ENCODE results near the gene LYZ. TPM values are rescaled to one million over a fixed set of nuclear protein-coding genes. Genes with fewer than 3 reads are reported as not detected.

The LYZ gene
- total RNA-seq, 1 experiment from 2014 or later = not detected

DNA sequence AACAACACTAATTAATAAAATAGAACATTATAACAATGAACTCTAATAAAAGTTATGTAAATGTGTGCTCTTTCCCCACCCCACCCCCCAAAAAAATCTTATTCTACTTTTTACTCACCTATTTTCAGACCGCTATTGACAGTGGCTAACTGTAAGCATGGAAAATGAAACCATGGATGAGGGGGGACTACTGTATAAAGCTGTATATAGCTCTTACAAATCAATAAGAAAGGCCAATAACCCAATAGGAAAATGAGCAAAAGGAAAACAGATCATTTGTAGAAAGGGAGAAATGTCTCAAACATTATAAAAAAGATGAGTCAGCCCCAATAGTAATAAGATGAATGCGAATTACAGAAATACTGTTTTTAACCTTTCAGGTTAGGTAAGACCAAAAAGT lies 38.7 kb downstream of the LYZ start:
- no peak for DNase-seq (ENCODE audit: low read depth)

- peak; percentile 50 for DNase-seq (ENCODE audit: low read depth)
Observed at GRCh38 chr12:69388371-69388770, 40.2 kb downstream of the LYZ start.

GRCh38 chr12:69389831-69390230 lies 41.6 kb downstream of the LYZ start:
- no peak for DNase-seq (ENCODE audit: low read depth)

- no peak for DNase-seq (ENCODE audit: low read depth)
Observed at GRCh38 chr12:69392179-69392928, 44.2 kb downstream of the LYZ start.

GRCh38 chr12:69396041-69396440 lies 47.9 kb downstream of the LYZ start:
- DNase-seq (ENCODE audit: low read depth) = no peak

- DNase-seq (ENCODE audit: low read depth) = no peak
Observed at GRCh38 chr12:69396963-69397362, 48.8 kb downstream of the LYZ start.

- DNase-seq (ENCODE audit: low read depth) = peak; percentile 12
Observed at GRCh38 chr12:69397978-69398377, 49.8 kb downstream of the LYZ start.

- no peak for DNase-seq (ENCODE audit: low read depth)
Observed at GRCh38 chr12:69401940-69402339, 53.8 kb downstream of the LYZ start.

Other genes starting within 250 kb of the LYZ start
- 18.3 and 31.9 TPM in 2 replicates for gene CPSF6, start 108.8 kb upstream of the LYZ start, total RNA-seq (2014; rRNA removed; shearing (Covaris generic))
- gene YEATS4, start 11.4 kb downstream of the LYZ start, total RNA-seq (2014; rRNA removed; shearing (Covaris generic)) = 36.6 and 48.5 TPM in 2 replicates
- 25.9 and 38.1 TPM in 2 replicates for gene FRS2, start 122.0 kb downstream of the LYZ start, total RNA-seq (2014; rRNA removed; shearing (Covaris generic))
- gene CCT2, start 237.1 kb downstream of the LYZ start, total RNA-seq (2014; rRNA removed; shearing (Covaris generic)) = 215 and 244 TPM in 2 replicates